GM21381 (cell line): Measurements from ENCODE around the gene GAGE12H.
"Not testable (repeated sequence)": the region's sequence is repeated elsewhere in the genome, so short reads cannot be mapped to it uniquely, and the experiment has no call there.

Experiments
- ATAC-seq: cut with Tn5 transposase; IDR thresholded peaks from one replicate; pipeline ENCODE4 v1.9.1; 2021; ENCODE audit warnings: mild to moderate bottlenecking, moderate library complexity; ENCODE audit not compliant: unreplicated experiment

The GAGE12H gene

GRCh38 chrX:49579649-49580048 is at the start of gene GAGE12H:
Gene GAGE12H (plus strand): TSS chrX:49579949. CDS start chrX:49581104, 1,155 bp downstream.
- ATAC-seq: not testable (repeated sequence)

- not testable (repeated sequence) for ATAC-seq
Measured at GRCh38 chrX:49531877-49532276, 47.9 kb upstream of the GAGE12H start, which contains the start of gene GAGE12C. Gene GAGE12C (plus strand): TSS chrX:49532177. CDS start chrX:49533332, 1,155 bp downstream.

- not testable (repeated sequence) for ATAC-seq
Measured at GRCh38 chrX:49541433-49541832, 38.3 kb upstream of the GAGE12H start, which contains the start of gene GAGE12D. Gene GAGE12D (plus strand): TSS chrX:49541733. CDS start chrX:49542888, 1,155 bp downstream.

GRCh38 chrX:49550989-49551388 is 28.8 kb upstream of the GAGE12H start, which contains the start of gene GAGE12E:
Gene GAGE12E (plus strand): TSS chrX:49551289. CDS start chrX:49552444, 1,155 bp downstream.
- not testable (repeated sequence) for ATAC-seq

GRCh38 chrX:49560542-49560941 is 19.2 kb upstream of the GAGE12H start, which contains the start of gene GAGE12F:
Gene GAGE12F (plus strand): TSS chrX:49560842. CDS start chrX:49561997, 1,155 bp downstream.
- ATAC-seq: not testable (repeated sequence)

GRCh38 chrX:49568728-49569127 is 11.0 kb upstream of the GAGE12H start:
- not testable (repeated sequence) for ATAC-seq

- not testable (repeated sequence) for ATAC-seq
Measured at GRCh38 chrX:49569152-49569551, 10.6 kb upstream of the GAGE12H start.

- not testable (repeated sequence) for ATAC-seq
Measured at GRCh38 chrX:49570100-49570499, 9.6 kb upstream of the GAGE12H start, which contains the start of gene GAGE12G. Gene GAGE12G (plus strand): TSS chrX:49570400. CDS start chrX:49571555, 1,155 bp downstream.

GRCh38 chrX:49589196-49589595 is 9.4 kb downstream of the GAGE12H start, which contains the start of gene GAGE2A:
Gene GAGE2A (plus strand): TSS chrX:49589496. CDS start chrX:49590651, 1,155 bp downstream.
- ATAC-seq: not testable (repeated sequence)

- ATAC-seq: not testable (repeated sequence)
Measured at GRCh38 chrX:49589769-49590478, 10.2 kb downstream of the GAGE12H start.

- ATAC-seq: not testable (repeated sequence)
Measured at GRCh38 chrX:49590488-49590887, 10.7 kb downstream of the GAGE12H start.

GRCh38 chrX:49598720-49599119 is 19.0 kb downstream of the GAGE12H start, which contains the start of gene GAGE1:
Gene GAGE1 (plus strand): TSS chrX:49599020. CDS start chrX:49600175, 1,155 bp downstream.
- not testable (repeated sequence) for ATAC-seq

GRCh38 chrX:49610718-49611310 is 31.1 kb downstream of the GAGE12H start:
- no peak for ATAC-seq

GRCh38 chrX:49618574-49618973 is 38.8 kb downstream of the GAGE12H start:
- no peak for ATAC-seq

GRCh38 chrX:49627086-49627777 is 47.5 kb downstream of the GAGE12H start:
- no peak for ATAC-seq
